HEK293T (cell line): Measurements from ENCODE around the gene MLXIP.
"Not testable (repeated sequence)": the region's sequence is repeated elsewhere in the genome, so short reads cannot be mapped to it uniquely, and the experiment has no call there.

Source experiments
- CTCF ChIA-PET: fragments of 350-600 bp; formaldehyde crosslinking; extraction: SDS; loops from one replicate; lab custom pipeline; 2021; ENCODE audit warnings: antibody characterized with exemption, inconsistent platforms; lab: Yijun Ruan, JAX
- POLR2A ChIA-PET: fragments of 350-600 bp; formaldehyde crosslinking; extraction: SDS; loops from one replicate; lab custom pipeline; 2020; ENCODE audit warnings: antibody characterized with exemption, inconsistent platforms; lab: Yijun Ruan, JAX
- DNase-seq: peaks from one replicate; pipeline ENCODE4 v3.0.0; 2012; ENCODE audit warnings: mixed read lengths; ENCODE audit errors: extremely low spot score
- ARNT ChIP-seq: fragments of 450-650 bp; IDR thresholded peaks from 2 replicates; pipeline ENCODE4 v1.6.1; 2017; ENCODE audit warnings: mild to moderate bottlenecking
- BHLHE40 ChIP-seq: fragments of 450-650 bp; IDR thresholded peaks from 2 replicates; pipeline ENCODE4 v1.6.1; 2016; ENCODE audit warnings: mild to moderate bottlenecking, moderate library complexity, borderline replicate concordance
- CTBP1 ChIP-seq: fragments of 450-650 bp; IDR thresholded peaks from 2 replicates; pipeline ENCODE4 v1.6.1; 2016; ENCODE audit warnings: borderline replicate concordance
- ELF4 ChIP-seq: fragments of 450-650 bp; IDR thresholded peaks from 2 replicates; pipeline ENCODE4 v1.6.1; 2017; ENCODE audit warnings: antibody characterized with exemption
- FOXA1 ChIP-seq: fragments of 450-650 bp; IDR thresholded peaks from 2 replicates; pipeline ENCODE4 v1.6.1; 2016; ENCODE audit warnings: mild to moderate bottlenecking
- FOXK2 ChIP-seq: fragments of 450-650 bp; IDR thresholded peaks from 2 replicates; pipeline ENCODE4 v1.6.1; 2016; ENCODE audit warnings: mild to moderate bottlenecking
- FOXM1 ChIP-seq: fragments of 450-650 bp; IDR thresholded peaks from 2 replicates; pipeline ENCODE4 v1.6.1; 2017; ENCODE audit warnings: mild to moderate bottlenecking, borderline replicate concordance
- HDGF ChIP-seq: fragments of 450-650 bp; IDR thresholded peaks from 2 replicates; pipeline ENCODE4 v1.6.1; 2017; ENCODE audit warnings: antibody characterized with exemption, borderline replicate concordance
- L3MBTL2 ChIP-seq: fragments of 450-650 bp; conservative IDR thresholded peaks from 2 replicates; pipeline ENCODE4 v1.6.1; 2016; ENCODE audit warnings: mild to moderate bottlenecking
- LEF1 ChIP-seq: fragments of 450-650 bp; IDR thresholded peaks from 2 replicates; pipeline ENCODE4 v1.6.1; 2017; ENCODE audit warnings: mild to moderate bottlenecking, borderline replicate concordance
- NFRKB ChIP-seq: fragments of 450-650 bp; IDR thresholded peaks from 2 replicates; pipeline ENCODE4 v1.6.1; 2016; ENCODE audit warnings: mild to moderate bottlenecking, moderate library complexity
- SP1 ChIP-seq: fragments of 450-650 bp; IDR thresholded peaks from 2 replicates; pipeline ENCODE4 v1.6.1; 2017
- SUZ12 ChIP-seq: fragments of 450-650 bp; IDR thresholded peaks from 2 replicates; pipeline ENCODE4 v1.6.1; 2016; ENCODE audit warnings: mild to moderate bottlenecking
- TARDBP ChIP-seq: fragments of 450-650 bp; IDR thresholded peaks from 2 replicates; pipeline ENCODE4 v1.6.1; 2016
- ZNF384 ChIP-seq: fragments of 450-650 bp; IDR thresholded peaks from 2 replicates; pipeline ENCODE4 v1.6.1; 2016
- TF ChIP-seq, protein P1 (sequence below): fragments of 450-650 bp; IDR thresholded peaks from 2 replicates; pipeline ENCODE4 v1.6.1; 2016

MLXIP gene

DNA sequence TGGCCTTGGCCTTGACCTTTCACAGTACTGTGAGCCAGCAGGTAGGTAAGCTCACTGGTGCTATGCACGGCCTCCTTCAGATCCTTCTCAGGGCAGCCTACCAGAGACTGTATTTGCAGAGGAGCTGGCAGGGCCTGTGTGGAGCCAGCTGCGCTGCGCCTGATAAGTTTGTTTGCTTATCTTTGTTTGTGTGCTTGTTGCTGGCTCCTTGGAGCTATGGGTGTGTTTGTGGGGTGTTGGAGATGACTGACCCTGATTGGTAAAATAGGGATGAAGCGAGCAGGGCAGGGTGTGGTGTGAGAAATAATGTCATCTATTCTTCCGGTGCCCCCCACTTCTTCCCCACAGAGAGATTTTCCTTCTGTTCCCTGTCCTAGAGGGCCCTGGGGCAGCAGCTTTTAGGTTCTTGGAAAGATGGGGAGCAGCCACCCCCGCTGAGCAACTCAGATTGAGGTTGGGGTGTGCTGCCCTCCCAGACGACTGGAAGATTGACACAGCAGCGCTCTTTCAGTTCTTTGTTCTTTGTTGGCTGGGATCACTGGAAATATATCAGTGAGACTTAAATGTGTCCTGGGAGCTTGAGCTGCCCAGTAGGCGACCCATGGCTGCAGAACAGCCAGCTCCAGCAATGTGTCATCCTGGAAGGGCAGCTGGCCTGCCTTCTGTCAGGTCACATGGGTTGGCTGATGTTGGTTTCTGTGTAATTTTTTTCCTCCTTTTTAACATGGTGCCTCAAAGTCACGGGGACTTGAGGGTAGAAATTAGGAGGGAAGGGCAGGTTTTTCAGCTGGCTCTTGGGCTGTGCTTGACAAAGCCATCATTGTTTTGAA lies 19.6 kb downstream of the MLXIP start:
- DNase-seq = no peak
- ChIA-PET POLR2A (interaction anchor here (0.7 to 1.8 kb wide), 3 partner anchors 8 to 20 kb away, joined by 3 to 9 read pairs (median 5); partner anchors contain the start of gene MLXIP), CTCF (interaction anchor here (0.6 to 1.3 kb wide), 3 partner anchors 18 to 152 kb away, joined by 3 to 5 read pairs (median 4); no protein-coding TSS in a partner anchor)
- no peak for TF ChIP-seq FOXK2
- no peak for TF ChIP-seq FOXA1
- no peak for TF ChIP-seq FOXM1
- TF ChIP-seq TARDBP = no peak
- TF ChIP-seq, protein P1, sequence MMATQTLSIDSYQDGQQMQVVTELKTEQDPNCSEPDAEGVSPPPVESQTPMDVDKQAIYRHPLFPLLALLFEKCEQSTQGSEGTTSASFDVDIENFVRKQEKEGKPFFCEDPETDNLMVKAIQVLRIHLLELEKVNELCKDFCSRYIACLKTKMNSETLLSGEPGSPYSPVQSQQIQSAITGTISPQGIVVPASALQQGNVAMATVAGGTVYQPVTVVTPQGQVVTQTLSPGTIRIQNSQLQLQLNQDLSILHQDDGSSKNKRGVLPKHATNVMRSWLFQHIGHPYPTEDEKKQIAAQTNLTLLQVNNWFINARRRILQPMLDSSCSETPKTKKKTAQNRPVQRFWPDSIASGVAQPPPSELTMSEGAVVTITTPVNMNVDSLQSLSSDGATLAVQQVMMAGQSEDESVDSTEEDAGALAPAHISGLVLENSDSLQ = no peak
- TF ChIP-seq SUZ12 = no peak
- TF ChIP-seq L3MBTL2 = no peak
- no peak for TF ChIP-seq BHLHE40
- no peak for TF ChIP-seq HDGF
- no peak for TF ChIP-seq ELF4
- no peak for TF ChIP-seq SP1
- no peak for TF ChIP-seq ZNF384
- no peak for TF ChIP-seq CTBP1
- TF ChIP-seq ARNT = no peak
- TF ChIP-seq LEF1 = no peak
- no peak for TF ChIP-seq NFRKB

DNA sequence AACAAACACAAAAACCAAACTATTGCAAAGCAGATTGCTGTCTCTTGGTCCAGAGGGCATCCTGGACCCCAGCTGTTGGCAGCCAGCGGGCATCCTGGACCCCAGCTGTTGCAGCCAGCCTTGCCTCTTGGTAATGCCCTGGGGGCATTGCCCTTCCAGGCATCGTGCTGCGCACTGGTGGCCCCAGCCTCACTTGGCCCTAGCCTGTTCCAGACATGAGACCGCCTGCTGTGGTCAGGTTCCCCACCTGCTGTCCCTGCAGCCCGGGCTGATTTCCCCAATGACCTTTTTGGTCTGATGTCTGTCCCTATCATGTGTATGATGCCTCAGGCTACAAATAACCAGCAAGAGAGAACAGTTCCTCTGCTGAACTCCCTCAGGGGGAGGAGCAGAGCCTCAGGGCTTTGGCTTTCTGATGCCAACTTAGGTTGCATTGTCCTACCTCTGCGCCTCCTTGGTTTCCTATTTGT lies 20.8 kb downstream of the MLXIP start:
- TF ChIP-seq BHLHE40 (no peak), SUZ12 (no peak), ZNF384 (no peak), HDGF (no peak), FOXM1 (no peak), ARNT (no peak), TARDBP (no peak)
- ChIA-PET POLR2A (interaction anchor here (1.8 kb wide), 1 partner anchor 12 kb away, joined by 9 read pairs; no protein-coding TSS in a partner anchor), CTCF (interaction anchor here (0.6 kb wide), 1 partner anchor 153 kb away, joined by 4 read pairs; no protein-coding TSS in a partner anchor)
- DNase-seq = no peak

- ChIA-PET POLR2A (no interaction called here), CTCF (no interaction called here)
- DNase-seq = no peak
- TF ChIP-seq, protein P1 = no peak
- no peak for TF ChIP-seq FOXA1
- TF ChIP-seq ZNF384 = no peak
- no peak for TF ChIP-seq SP1
- no peak for TF ChIP-seq HDGF
- TF ChIP-seq L3MBTL2 = no peak
- TF ChIP-seq LEF1 = no peak
- no peak for TF ChIP-seq ARNT
- no peak for TF ChIP-seq BHLHE40
Measured at GRCh38 chr12:122099856-122100255, 21.3 kb downstream of the MLXIP start.

DNA sequence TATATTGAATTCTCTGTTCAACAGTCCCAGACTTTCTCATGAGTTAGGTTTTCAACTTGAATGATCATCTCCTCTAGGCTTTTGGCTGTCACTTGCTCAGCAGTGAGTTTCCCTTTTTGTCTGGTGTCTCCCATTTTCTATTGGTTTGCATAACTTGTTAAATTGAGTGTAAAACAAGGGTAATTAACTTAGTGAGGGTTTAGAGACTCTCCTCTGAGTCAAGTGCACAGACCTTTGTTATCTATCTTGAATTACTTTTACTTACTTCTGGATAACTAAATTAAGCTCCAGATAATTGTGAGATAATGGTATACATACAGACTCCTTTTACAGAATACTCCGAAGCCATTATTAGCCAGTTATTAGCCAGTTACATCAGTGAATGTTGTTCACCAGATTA lies 22.0 kb downstream of the MLXIP start:
- DNase-seq = no peak
- ChIA-PET POLR2A (no interaction called here), CTCF (no interaction called here)
- TF ChIP-seq FOXA1 = no peak
- TF ChIP-seq L3MBTL2 = no peak
- TF ChIP-seq FOXK2 = no peak
- no peak for TF ChIP-seq HDGF
- no peak for TF ChIP-seq SP1
- TF ChIP-seq ARNT = no peak
- no peak for TF ChIP-seq LEF1
- no peak for TF ChIP-seq SUZ12
- no peak for TF ChIP-seq BHLHE40
- TF ChIP-seq NFRKB = no peak
- no peak for TF ChIP-seq CTBP1
- no peak for TF ChIP-seq ZNF384

DNA sequence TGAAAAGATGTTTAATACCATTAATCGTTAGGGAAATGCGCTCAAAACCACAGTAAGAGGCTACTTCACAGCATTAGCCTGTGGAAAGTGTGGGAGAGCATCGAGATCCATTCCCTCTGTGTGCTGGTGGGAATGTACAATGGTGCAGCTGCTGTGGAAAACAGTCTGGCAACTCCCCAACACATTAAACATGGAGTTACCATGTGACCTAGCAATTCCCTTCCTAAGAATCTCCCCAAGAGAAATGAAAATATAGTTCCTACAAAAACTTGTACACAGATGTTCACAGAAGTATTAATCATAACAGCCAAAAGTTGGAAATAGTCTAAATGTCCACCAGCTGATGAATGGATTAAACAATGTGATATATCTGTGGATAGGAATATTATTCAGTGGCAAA lies 23.8 kb downstream of the MLXIP start:
- ChIA-PET CTCF (no interaction called here), POLR2A (no interaction called here)
- TF ChIP-seq SP1 (no peak), ZNF384 (no peak), ARNT (no peak), L3MBTL2 (no peak), FOXK2 (no peak), BHLHE40 (no peak), FOXM1 (no peak), HDGF (no peak), LEF1 (no peak), FOXA1 (no peak), NFRKB (no peak), CTBP1 (no peak), TARDBP (no peak), SUZ12 (no peak), ELF4 (no peak)
- TF ChIP-seq, protein P1 = no peak
- DNase-seq = no peak

DNA sequence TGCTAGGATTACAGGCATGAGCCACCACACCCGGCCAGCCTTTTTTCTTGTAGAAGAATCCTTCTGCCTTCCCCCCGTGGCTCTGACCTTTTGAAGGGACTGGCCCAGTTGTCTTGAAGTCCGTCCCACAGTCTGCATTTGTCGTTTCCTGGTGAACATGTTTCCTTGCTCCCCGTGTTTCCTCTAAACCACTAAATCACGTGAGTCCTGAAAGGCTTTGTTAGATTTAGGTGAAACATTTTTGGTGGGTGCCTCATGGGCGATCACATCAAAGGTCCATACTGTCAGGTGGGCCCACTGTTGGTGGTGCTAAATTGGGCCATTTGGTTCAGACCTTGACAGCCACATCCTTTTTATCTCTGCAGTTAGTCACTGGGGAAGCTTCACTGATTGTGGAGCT lies 26.3 kb downstream of the MLXIP start:
- CTCF ChIA-PET = interaction anchor here (0.7 kb wide), 1 partner anchor 1630 kb away, joined by 3 read pairs; no protein-coding TSS in a partner anchor

GRCh38 chr12:122105496-122105895 lies 26.9 kb downstream of the MLXIP start:
- POLR2A ChIA-PET, DNase-seq: not testable (repeated sequence)
- CTCF ChIA-PET = interaction anchor here (1.0 kb wide), 1 partner anchor 18 kb away, joined by 4 read pairs; no protein-coding TSS in a partner anchor

More for the DNA sequence above, 26.3 kb downstream of the MLXIP start:
- no peak for TF ChIP-seq SP1
- no peak for TF ChIP-seq TARDBP
- TF ChIP-seq FOXK2 = no peak
- no peak for TF ChIP-seq L3MBTL2
- TF ChIP-seq FOXA1 = no peak
- no peak for TF ChIP-seq ZNF384
- no peak for TF ChIP-seq ELF4
- TF ChIP-seq ARNT = no peak
- no peak for TF ChIP-seq HDGF
- no peak for TF ChIP-seq CTBP1
- no peak for TF ChIP-seq BHLHE40
- TF ChIP-seq SUZ12 = no peak
- TF ChIP-seq LEF1 = no peak
- TF ChIP-seq, protein P1 = no peak
- no peak for DNase-seq
- POLR2A ChIA-PET = no interaction called here
